ENCODE measurements around the gene EPHA3. TPM values are rescaled to one million over a fixed set of nuclear protein-coding genes. Genes with fewer than 3 reads are reported as not detected.

The EPHA3 gene
- total RNA-seq, 1 experiment from 2014 or later = not detected

DNA sequence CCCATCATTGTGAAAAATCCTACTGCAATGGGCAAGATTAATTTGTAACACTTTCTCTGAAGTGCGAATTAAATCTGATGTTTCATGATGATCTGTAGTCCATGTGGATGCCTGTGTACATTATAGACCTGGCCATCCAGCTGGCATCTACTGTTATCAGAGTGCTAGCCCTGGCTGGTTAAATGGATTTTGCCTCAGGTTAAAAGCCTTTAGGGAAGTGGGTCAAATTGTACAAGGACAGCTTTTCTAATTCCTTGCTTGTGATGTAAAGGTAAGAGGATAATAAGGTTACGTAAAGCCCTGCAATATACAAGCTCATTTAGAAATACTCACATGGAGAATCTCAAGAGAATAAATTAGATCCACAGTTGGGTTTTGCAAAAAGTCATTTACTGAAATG lies 138.2 kb downstream of the EPHA3 start:
- no peaks in the 10 kb centered on the region for H3K4me1 Mint-ChIP-seq (ENCODE audit: insufficient read depth, unreplicated experiment)
- DNase-seq (ENCODE audit: unreplicated experiment) = no peak
- no peak overlapping the region for H3K27ac Mint-ChIP-seq (ENCODE audit: low read depth, unreplicated experiment)
- BruUV-seq (replicated peaks) = no TSS peak
- H3K27me3 Mint-ChIP-seq (ENCODE audit: insufficient read depth, unreplicated experiment) = peaks cover 54% of the 10 kb centered on the region
- ChIA-PET POLR2A (interaction anchor here (0.6 kb wide), 1 partner anchor 1133 kb away, joined by 3 read pairs; no protein-coding TSS in a partner anchor), CTCF (no interaction called here)
- TF ChIP-seq, protein P1, sequence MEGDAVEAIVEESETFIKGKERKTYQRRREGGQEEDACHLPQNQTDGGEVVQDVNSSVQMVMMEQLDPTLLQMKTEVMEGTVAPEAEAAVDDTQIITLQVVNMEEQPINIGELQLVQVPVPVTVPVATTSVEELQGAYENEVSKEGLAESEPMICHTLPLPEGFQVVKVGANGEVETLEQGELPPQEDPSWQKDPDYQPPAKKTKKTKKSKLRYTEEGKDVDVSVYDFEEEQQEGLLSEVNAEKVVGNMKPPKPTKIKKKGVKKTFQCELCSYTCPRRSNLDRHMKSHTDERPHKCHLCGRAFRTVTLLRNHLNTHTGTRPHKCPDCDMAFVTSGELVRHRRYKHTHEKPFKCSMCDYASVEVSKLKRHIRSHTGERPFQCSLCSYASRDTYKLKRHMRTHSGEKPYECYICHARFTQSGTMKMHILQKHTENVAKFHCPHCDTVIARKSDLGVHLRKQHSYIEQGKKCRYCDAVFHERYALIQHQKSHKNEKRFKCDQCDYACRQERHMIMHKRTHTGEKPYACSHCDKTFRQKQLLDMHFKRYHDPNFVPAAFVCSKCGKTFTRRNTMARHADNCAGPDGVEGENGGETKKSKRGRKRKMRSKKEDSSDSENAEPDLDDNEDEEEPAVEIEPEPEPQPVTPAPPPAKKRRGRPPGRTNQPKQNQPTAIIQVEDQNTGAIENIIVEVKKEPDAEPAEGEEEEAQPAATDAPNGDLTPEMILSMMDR (IDR thresholded peaks at IDR 0.05; ENCODE audit: unreplicated experiment) = no peak
- no peaks in the 10 kb centered on the region for H3K9me3 Mint-ChIP-seq (ENCODE audit: unreplicated experiment)
- intact Hi-C loops (cut with micrococcal nuclease) = no loop called here
- no peak overlapping the region for H3K4me3 Mint-ChIP-seq (ENCODE audit: unreplicated experiment)
- no peaks in the 10 kb centered on the region for H3K36me3 Mint-ChIP-seq (ENCODE audit: insufficient read depth, unreplicated experiment)

DNA sequence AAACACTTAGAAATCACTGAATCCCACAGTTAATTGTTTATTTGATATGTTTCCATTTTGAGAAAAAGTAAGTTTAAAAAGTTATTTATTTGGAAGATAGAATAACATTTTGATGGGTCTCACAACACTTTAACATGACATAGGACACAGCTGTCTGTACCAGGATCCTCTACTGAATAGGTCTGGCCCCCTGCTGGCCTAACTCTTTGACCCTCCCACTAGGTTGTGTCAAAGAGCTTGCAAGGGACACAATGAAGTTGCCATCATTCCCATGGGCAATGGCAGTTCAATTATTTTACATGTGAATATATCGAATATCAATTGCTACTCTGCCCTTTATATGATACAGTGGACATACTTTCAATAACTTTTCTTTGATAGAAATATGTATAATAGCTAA lies 138.9 kb downstream of the EPHA3 start:
- H3K27ac Mint-ChIP-seq (ENCODE audit: low read depth, unreplicated experiment) = no peak overlapping the region

DNA sequence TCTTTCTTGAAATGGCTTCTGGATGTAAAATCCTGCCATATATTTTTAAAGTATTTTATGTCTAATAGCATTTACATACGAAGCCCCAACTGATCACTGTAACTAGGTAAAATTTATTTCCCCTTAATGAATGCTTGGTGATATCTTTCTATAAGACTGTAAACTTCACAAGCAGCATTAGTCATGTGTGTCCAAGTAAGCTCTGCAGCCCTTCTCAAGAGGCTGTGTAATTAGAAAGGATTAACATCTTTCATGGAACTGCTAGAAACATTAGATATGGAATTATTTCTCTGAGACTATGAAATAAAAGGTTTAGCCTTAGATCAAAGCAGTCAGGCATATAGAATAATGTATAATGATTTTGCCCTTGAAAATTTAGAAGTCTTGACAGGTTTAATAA lies 143.3 kb downstream of the EPHA3 start:
- no peaks in the 10 kb centered on the region for H3K36me3 Mint-ChIP-seq (ENCODE audit: insufficient read depth, unreplicated experiment)
- no TSS peak for BruUV-seq (replicated peaks)
- H3K9me3 Mint-ChIP-seq (ENCODE audit: unreplicated experiment) = no peaks in the 10 kb centered on the region
- intact Hi-C loops (cut with micrococcal nuclease) = no loop called here
- TF ChIP-seq, protein P1 (IDR thresholded peaks at IDR 0.05; ENCODE audit: unreplicated experiment) = no peak
- DNase-seq (ENCODE audit: unreplicated experiment) = no peak
- H3K4me3 Mint-ChIP-seq (ENCODE audit: unreplicated experiment) = no peak overlapping the region
- H3K27me3 Mint-ChIP-seq (ENCODE audit: insufficient read depth, unreplicated experiment) = peaks cover 63% of the 10 kb centered on the region
- H3K4me1 Mint-ChIP-seq (ENCODE audit: insufficient read depth, unreplicated experiment) = no peaks in the 10 kb centered on the region
- CTCF ChIA-PET = no interaction called here
- POLR2A ChIA-PET = no interaction called here
- no peak overlapping the region for H3K27ac Mint-ChIP-seq (ENCODE audit: low read depth, unreplicated experiment)

More for the DNA sequence above, 138.9 kb downstream of the EPHA3 start:
- no peak overlapping the region for H3K4me3 Mint-ChIP-seq (ENCODE audit: unreplicated experiment)
- POLR2A ChIA-PET = no interaction called here
- no TSS peak for BruUV-seq (replicated peaks)
- intact Hi-C loops (cut with micrococcal nuclease) = no loop called here
- no peaks in the 10 kb centered on the region for H3K9me3 Mint-ChIP-seq (ENCODE audit: unreplicated experiment)
- TF ChIP-seq, protein P1 (IDR thresholded peaks at IDR 0.05; ENCODE audit: unreplicated experiment) = no peak
- CTCF ChIA-PET = interaction anchor here (0.7 kb wide), 1 partner anchor 1027 kb away, joined by 3 read pairs; no protein-coding TSS in a partner anchor
- no peaks in the 10 kb centered on the region for H3K4me1 Mint-ChIP-seq (ENCODE audit: insufficient read depth, unreplicated experiment)
- no peaks in the 10 kb centered on the region for H3K36me3 Mint-ChIP-seq (ENCODE audit: insufficient read depth, unreplicated experiment)
- DNase-seq (ENCODE audit: unreplicated experiment) = peak; percentile 8
- H3K27me3 Mint-ChIP-seq (ENCODE audit: insufficient read depth, unreplicated experiment) = peaks cover 59% of the 10 kb centered on the region

DNA sequence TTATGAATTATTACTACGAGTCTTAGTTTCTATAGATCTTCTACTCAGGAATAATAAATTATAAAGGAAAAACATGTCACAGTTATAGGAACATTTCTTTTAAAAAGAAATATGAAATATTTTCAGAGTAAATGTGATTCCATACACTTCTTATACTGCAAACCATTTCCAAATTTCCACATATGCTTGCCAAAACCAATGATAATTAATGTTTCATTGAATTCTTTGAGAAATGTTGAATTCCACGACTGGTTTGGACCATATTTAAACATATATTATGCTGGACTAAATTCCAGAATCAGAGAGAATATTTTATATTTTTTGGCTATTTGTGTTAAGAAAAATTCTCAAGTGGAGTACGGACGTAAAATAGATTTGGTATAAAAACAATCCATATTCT lies 144.6 kb downstream of the EPHA3 start:
- TF ChIP-seq, protein P1 (IDR thresholded peaks at IDR 0.05; ENCODE audit: unreplicated experiment) = no peak
- ChIA-PET POLR2A (no interaction called here), CTCF (no interaction called here)
- Mint-ChIP-seq H3K27ac (ENCODE audit: low read depth, unreplicated experiment) (no peak overlapping the region), H3K36me3 (ENCODE audit: insufficient read depth, unreplicated experiment) (no peaks in the 10 kb centered on the region), H3K4me1 (ENCODE audit: insufficient read depth, unreplicated experiment) (no peaks in the 10 kb centered on the region), H3K4me3 (ENCODE audit: unreplicated experiment) (no peak overlapping the region), H3K27me3 (ENCODE audit: insufficient read depth, unreplicated experiment) (peaks cover 53% of the 10 kb centered on the region), H3K9me3 (ENCODE audit: unreplicated experiment) (no peaks in the 10 kb centered on the region)
- DNase-seq (ENCODE audit: unreplicated experiment) = no peak
- no TSS peak for BruUV-seq (replicated peaks)
- intact Hi-C loops (cut with micrococcal nuclease) = no loop called here
